ENCODE results near the gene TFPT.

TFPT gene, protein sequence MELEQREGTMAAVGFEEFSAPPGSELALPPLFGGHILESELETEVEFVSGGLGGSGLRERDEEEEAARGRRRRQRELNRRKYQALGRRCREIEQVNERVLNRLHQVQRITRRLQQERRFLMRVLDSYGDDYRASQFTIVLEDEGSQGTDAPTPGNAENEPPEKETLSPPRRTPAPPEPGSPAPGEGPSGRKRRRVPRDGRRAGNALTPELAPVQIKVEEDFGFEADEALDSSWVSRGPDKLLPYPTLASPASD

DNA sequence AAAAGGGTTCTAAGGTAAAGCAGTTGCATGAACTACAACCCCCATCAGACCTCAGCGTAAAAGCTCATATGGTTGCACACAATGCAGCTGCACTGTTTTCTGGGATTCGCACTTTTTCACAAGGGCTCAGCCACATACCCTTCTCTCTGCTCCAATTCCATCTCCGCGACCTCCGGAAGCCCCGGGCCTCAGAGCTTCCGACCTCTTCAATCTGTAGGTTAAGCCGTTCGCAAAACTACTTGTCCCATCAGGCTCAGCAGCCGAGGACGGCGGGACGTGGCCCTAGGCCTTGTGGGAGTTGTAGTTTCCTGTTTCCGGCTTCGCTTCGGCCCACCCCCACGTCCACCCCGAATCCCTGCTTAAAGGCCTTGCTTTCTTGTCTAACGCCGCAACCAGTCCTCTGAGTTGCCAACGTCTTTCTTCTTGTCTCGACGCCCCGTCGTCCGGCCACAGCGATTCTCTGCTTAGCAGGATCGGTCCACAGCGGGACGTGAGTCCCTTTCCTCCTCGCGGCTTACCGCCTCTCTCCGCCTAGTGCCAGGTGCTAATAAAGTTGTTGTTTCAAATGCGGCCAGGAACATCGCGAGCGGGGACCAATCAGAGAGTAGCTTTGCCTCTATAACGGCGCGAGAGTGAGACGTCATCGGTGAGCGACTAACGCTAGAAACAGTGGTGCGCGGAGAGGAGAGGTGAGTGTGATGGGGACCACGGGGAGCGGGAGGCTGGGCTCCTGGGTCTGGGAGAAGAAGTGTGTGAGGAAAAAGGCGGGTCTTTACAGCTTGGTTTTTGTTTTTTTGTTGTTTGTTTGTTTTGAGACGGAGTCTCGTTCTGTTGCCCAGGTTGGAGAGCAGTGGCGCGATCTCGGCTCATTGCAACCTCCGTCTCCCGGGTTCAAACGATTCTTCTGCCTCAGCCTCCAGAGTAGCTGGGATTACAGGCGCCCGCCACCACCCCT is at the start of gene TFPT, which contains the start of gene PRPF31:
Gene TFPT (minus strand): TSS at position 549 of the 955 bp plus-strand sequence. CDS start 388 bp downstream, at position 161.
Gene PRPF31 (plus strand): TSS at position 646 of the 955 bp plus-strand sequence. CDS start 2,525 bp downstream, outside the sequence.
- DNase-seq = peak; percentile 98

DNA sequence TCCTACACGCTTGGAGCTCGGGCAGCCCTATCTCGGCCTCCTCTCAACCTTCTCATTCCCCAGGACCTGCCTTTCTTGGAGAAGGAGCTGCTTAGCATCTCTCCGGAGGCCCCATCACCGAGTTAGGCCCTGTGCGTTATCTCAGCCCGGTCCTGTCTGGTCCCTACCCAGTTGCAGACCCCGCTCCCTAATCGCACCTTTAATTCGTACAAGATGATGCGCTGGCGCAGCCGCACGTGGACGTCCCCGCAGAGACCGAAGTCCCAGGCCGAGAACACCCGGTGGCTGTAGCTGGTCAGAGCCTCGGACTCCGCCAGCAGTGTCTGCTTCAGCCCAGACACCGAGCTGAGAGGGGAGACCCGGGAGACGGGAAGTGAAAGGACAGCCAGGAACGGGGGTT is 49.8 kb upstream of the TFPT start:
- DNase-seq = no peak

DNA sequence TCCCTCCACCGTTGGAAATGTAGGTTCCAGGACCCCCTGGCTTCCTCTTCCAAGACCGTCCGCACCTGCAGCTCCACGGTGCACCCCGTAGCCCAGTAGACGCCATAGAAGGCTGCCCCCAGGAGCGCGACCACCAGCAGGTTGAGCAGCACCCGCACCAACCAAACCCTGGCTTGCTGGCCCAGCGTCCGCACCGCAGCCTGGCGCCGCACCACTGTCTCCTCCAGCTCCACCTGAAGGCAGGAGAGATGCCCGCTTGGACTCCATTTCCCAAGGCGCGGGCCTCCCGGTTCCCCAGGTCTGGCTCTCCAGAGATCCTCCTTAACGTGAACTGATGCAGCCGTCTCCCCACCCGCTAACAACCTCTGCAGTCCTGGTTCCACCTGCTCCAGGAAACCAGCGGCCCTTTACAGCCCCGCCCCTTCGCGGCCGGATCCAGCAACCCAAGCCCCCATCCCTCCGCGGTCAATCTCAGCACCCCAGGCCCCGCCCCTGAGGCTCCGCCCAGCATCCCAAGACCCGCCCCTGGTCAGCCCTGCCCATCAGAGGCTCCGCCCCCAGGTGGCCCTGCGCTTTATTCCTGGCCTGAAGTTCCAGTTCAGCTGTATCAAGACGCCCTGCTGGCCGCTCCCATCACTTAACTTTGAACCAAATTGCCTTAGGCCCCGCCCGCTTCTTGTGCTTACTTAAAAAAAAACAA is 49.1 kb upstream of the TFPT start:
- DNase-seq = peak; percentile 79

DNA sequence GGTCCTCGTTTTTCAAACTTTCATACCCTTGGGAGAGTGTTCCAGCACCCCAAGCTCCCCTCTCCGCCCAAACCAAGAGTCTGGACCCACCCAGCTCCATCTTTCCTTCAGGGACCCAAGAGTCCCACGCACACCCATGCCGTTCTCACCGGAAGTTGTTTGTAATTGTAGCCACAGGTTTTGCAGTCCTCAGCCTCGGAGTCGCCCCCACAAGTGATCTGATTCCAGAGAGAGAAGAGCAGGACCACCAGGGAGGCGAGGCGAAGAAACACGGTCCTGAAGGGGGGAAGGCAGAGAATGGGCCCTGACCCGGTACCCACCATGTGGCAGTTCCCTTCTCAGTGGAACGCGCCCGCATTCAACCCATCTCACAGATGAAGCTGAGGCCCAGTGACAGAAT is 47.4 kb upstream of the TFPT start:
- no peak for DNase-seq

DNA sequence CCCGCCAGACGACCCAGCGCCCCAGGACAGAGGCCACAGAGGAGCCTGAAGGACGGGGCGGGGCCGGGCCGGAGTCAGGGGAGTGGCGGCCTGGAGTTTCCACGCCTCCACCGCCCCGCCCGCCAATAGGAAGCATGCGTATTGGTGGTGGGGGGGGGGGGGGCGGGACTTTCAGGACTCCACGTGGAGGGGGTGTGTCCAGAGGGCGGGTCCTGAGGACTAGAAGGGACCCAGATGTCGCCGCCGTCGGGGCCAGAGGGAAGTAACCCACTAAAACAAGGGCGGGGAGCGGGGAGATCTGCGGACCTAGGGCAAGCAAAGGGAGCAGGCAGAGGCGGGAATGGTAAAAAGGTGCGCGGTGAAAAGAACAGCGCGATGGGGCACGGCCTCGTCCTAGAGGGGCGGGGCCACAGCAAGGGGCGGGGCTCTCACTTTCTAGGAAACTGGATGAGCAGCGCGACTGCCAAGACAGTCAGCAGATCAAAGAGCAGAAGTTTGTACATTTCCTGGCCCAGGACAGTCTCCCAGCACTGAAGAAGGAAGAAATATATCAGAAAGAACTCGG is 46.9 kb upstream of the TFPT start:
- peak; percentile 96 for DNase-seq

DNA sequence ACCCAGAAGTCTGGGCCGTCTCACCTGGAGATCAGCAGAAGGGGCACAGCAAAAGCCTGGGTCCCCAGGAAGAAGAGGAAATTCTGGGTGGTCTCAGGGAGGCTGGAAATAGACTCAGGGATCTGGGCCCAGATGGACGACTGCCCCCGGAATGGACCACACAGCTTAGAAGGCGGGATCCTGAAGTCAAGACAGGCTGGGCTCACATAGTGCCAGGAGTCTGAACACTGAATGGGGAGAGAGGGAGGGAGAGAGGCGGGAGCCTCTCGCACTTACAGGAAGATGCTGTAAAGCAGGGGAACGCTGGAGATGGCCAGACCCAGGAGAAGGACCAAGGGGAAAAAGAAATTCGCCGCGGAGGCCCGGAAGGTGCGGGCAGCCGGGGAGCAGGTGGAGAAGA is 45.4 kb upstream of the TFPT start:
- DNase-seq = no peak

DNA sequence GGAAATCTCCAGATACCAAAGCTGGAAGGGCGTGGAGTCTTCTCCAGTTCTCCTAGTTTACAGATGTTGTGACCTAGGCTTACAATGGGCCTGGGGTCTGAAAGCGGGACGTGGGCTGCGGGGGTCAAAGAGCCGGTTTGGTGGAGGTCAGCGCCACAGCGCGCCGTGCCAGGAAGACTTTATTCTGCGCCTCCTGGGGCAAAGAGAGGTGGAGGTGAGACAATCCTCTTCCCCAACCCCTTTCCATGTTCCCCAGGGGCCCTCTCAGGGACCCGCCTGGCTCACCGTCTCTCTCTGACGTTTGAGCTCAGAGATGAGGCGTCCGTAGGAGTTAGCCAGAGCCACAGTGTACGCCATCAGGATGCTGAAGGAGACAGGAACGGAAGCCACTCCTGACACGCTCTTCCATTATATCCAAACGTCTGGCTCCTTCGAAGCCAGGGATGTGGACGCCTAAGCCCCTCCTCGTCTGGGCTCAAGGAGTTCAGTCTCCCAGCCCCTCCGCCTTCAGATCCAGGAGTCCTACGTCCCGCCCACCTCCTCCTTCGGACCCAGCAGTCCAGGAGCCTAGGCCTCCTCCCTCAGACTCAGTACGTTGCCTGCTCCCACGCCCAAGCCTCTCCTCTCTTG is 44.8 kb upstream of the TFPT start:
- DNase-seq = no peak

DNA sequence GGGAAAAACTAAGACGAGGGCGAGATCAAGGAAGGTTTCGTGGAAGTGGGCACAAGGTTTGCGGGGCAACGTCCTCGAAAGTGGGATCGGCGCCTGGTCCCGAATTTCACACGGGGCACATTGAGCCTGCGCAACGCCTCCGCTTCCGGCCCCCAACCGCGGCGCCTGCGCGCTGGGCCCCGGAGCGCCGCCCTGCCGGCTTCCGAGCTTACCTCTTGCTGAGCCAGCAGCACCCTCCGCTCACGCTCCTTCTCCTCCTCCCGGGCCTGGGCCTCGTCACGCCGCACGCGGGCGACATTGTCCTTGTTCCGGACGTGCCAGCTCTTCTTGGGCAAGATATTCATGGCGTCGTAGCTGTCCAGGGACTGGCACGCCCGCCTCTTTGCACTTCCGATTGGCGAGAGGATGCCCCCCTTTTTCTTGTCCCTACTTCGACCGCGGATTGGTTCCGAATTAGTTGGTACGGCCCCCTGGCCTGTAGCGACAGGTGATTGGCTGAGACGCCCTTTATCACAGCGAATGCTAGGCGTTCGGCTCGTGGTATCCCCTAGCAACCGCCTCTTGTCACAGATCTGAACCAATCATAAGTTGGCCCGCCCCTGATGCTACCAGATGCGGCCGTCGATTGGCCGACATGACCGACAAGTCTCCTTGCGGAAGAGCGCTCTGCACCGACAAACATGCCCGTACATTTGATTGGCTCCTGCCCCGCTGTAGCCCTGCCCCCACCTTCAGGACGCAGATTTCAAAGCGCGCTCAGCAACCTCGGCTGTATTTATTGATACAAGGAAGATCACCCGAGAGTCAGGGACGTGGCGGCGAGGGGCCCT is 44.1 kb upstream of the TFPT start, which contains the start of gene LENG1:
Gene LENG1 (minus strand): TSS at position 370 of the 830 bp plus-strand sequence. CDS start 26 bp downstream, at position 344.
- peak; percentile 100 for DNase-seq

DNA sequence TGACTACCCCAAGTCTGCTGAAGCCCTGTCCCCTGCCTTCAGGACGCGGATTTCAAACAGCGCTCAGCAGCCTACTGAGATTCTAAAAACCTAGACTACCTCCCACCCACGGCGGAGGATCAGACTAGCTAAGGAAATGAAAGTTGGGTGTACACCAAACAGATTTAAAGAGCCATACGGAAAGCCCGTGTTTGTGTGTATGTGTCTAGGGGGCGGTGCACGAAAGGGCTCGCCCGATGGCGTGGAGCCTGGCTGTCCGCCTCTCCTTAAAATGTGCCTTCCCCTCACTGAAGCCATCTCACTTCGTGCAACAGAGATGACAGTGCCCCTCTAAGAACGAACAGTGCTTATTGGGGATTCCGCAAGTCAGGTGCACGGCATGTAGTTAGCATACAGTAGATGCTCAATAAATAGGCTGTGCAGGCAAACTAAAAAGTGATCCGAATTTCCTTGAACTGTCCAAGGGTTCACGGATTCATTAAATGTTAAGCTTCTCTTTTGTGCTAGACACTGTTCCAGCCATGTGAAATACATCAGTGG is 43.4 kb upstream of the TFPT start:
- DNase-seq = peak; percentile 76

DNA sequence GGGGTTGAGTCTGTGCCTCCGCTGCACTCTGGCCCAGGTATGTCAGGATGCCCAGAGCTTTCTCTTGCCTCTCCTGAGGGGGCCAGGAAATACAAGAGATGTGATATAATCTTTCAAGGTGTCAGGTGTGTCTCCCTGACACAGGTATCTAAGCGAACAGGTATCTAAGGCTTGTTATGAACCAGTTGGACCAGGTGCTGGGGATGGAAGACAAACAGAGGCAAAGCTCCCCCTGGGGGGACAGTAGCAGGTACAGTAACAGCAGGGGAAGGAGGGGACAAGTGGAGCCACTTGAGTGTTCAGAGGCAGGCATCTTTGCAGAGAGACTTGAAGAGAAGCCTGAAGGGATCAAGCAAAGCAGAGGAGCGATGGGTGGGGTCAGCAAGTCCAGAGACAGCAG is 41.5 kb upstream of the TFPT start:
- DNase-seq = no peak

DNA sequence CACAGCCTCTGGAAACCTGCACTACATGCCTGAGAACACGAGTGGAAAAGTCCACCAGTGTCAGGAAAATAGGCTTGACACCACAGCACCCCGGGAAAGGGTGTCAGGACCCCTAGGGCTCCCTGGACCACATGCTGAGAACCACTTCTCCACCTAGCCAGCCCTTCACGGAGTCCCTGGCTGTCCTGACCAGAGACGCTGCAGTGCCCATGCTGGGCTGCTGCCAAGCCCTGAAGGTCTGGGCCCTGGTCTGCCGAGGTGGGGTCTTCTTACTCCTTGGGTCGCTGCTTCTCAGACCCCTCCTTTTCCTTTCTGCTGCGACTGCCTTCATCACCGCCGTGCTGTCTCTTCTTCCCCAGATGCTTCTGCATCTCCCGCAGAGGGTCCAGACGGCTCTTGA is 41.0 kb upstream of the TFPT start:
- DNase-seq = no peak

DNA sequence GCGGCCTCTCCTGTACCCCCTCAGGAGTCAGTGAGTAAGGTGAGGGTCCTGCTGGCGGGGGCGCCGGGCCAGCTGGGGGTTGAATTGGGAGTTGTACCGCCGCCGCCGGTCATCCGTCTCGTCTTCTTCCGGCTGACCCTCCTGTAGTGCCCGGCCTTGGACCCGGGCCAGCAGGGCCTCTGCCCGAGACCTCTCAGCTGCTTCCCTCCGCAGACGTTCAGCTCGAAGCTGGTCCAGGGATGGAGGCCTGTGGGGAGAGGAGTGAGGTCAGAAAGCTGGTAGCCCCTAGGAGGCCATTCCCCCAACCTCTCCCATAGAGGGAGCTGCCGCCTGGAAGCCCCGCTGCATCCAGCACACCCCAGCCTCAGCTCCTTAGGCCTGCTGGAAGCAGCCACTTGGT is 40.2 kb upstream of the TFPT start:
- DNase-seq = no peak

DNA sequence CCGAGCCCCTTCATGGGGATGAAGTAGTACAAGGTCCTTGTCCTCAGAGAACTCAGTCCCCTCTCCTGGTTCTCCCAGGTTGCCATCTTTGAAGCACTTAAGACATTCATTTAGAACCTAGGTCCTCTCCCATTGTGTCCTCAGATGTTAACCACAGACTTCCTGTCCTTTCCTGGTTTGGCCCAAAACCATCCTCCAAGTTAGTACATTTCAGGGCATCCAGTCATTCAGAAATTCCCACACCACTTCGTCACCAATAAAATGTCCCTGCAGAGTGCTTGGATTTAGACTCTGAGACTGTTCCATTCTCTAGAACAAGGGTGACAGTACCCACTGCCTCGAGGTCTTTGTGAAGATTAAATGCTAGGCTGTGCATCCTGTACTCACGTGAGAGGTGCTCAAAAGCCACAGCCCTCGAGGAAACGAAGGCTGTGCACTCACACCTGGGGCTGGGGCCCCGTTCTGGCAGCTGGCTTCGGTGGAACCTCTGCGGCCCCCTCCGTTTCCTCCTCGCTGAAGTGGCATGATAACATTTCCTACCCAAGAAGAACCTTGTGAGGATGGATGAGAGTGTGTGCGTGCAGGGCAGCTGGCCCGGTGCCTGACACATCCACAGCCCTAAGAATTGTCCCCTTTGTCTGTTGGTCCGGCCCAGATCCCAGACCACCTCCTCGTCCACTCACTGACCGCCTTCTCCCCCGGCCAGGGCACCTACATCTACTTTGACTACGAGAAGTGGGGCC is 39.3 kb upstream of the TFPT start:
- DNase-seq = no peak

DNA sequence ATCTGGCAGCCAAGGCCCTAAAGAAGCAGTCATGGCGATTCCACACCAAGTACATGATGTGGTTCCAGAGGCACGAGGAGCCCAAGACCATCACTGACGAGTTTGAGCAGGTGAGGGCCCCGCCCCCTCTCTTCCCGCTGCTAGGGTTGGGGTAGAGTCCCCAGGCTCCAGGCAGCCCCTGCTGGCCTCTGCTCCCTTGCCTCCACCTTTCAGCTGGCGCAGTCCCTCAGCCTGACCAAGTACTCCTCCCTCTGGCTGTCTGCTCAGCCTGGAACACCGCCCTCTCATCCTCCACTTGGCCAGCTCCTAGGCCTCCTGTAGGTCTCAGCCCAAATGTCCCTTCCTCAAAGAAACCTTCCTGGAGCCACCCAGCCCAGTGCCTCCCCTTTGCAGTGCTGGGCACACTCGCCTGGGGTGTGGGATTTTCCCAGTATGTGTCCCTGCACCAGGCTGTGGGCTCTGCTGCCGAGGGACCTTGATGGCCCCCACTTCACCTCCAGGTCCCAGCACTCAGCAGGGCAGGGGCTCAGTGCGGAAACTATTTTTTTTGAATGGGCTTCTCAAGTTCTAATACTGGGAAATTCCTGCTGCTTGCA is 38.4 kb upstream of the TFPT start:
- DNase-seq = no peak

DNA sequence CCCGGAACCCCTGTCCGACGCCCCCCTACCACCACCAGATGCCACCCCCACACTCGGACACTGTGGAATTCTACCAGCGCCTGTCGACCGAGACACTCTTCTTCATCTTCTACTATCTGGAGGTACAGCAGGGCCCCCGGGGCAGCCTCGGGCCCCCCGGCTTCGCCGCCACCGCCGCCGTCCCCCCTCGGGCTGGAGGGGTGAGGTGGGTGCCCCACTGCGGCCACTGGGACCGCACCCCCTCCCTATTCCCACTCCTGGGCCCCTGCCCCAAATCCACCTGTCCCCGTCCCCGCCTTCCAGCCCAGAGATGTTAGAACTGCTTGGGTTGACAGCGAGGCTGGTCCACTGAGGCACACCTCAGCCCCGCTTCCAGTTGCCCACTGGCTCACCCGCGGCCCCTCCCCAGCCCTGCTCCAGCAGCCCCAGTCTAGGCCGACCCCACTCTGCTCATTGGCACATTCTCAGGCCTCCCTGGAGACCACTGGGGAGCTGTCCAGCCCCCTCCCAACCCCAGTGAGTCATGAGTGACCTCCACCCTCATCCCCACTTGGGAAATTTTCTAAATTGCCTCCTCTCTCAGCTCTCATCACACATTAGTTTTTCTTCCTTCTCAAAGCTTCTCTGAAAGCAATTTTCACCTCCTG is 37.5 kb upstream of the TFPT start:
- DNase-seq = no peak

DNA sequence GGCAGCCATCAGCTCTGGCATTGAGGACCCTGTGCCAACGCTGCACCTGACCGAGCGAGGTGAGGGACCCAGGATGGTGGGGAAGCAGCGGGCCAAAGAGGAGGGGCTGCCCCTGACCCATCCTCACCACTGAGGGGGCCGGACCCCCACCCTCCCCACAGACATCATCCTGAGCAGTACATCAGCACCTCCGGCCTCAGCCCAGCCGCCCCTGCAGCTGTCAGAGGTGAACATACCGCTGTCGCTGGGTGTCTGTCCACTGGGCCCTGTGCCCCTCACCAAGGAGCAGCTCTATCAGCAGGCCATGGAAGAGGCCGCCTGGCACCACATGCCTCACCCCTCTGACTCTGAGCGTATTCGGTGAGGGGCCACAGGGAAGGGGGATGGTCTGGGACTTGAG is 36.8 kb upstream of the TFPT start:
- DNase-seq = no peak

DNA sequence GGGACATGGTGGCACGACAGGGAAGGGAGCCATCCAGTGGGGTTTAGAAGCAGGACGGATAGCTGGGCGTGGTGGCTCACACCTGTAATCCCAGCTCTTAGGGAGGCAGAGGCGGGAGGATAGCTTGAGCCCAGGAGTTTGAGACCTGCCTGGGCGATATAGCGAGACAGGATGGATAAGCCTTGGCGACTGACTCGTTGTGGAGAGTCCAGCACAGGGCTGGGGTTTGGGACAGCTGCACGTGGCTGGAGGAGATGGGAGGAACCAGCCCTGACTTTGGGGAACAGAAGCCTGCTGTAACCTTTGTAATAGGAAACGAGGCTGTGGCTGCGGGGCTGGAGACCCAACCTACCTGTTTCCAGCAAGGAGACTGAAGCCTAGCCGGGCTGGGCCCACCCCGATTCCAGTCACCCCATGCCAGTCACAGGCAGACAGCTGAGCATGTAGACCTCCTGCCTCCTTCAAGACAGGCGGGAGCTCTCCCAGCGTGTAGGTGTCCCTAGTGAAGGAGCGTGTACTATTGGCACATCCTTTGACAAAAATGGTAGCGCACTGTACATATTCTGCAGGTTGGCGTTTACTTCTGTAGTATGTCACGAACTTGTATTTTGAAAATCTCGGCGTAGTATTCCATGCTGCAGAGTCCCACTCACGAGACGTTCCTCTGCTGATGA is 36.0 kb upstream of the TFPT start:
- DNase-seq = no peak

DNA sequence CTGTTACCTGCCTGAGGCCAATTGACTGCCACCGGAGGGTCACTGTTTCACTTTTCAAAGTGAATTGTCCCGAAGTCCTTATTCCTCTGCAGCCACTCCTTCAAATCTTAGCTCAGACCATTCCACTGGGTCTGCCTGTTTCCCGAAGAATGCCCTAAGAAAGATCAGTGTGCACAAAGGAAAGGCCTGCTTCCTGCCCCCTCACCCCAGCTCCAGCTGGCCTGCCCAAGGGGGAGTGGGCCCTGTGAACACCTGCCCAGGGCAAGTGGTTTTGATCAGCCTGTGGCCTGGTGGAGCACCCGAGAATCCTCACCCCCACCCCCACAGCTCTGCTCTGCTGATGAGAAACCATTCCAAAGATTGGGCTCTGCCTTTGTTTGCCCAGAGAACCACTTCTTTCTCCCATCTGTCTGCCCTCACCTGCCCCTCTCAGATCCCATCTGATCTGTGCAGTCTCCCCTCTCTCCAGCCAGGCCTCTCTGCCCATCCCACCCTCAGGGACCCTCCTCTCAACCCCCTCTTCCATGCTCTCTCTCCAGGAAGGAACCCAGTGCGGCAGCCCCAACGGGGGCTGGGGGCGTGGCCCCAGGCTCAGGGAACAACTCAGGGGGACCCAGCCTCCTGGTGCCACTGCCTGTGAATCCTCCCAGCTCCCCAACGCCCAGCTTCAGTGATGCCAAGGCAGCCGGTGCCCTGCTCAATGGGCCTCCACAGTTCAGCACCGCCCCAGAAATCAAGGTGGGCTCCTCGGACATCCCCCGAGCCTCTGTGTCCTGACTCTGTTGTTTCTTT is 33.8 kb upstream of the TFPT start:
- no peak for DNase-seq

Data from MV-4-11 (cell line).